ENCODE results near the gene NRXN3. TPM values are rescaled to one million over a fixed set of nuclear protein-coding genes. Genes with fewer than 3 reads are reported as not detected.

The NRXN3 gene
- polyA plus RNA-seq, 1 experiment: 1.1 TPM

GRCh38 chr14:79643132-79643531 is 1473.0 kb downstream of the NRXN3 start:
- CTCF ChIA-PET: interaction anchor here (0.5 kb wide), 1 partner anchor 804 kb away, joined by 3 read pairs; no protein-coding TSS in a partner anchor
- Histone ChIP-seq H3K9me3 (ENCODE audit: control insufficient read depth, insufficient read depth, low read length) (no peaks in the 10 kb centered on the region), H3K27me3 (ENCODE audit: control insufficient read depth, insufficient read depth, low read length) (no peaks in the 10 kb centered on the region), H3K27ac (ENCODE audit: low read depth, low read length) (no peak overlapping the region), H3K4me3 (ENCODE audit: low read depth, low read length) (no peak overlapping the region)
- DNase-seq (ENCODE audit: low read depth, low spot score): no peak
- POLR2A ChIA-PET: no interaction called here
- no peak for TF ChIP-seq CTCF (IDR thresholded peaks at IDR 0.05; ENCODE audit: low read depth, low read length)

GRCh38 chr14:79645753-79646362 is 1475.7 kb downstream of the NRXN3 start:
- Histone ChIP-seq H3K4me3 (ENCODE audit: low read depth, low read length) (no peak overlapping the region), H3K27me3 (ENCODE audit: control insufficient read depth, insufficient read depth, low read length) (no peaks in the 10 kb centered on the region), H3K27ac (ENCODE audit: low read depth, low read length) (no peak overlapping the region), H3K9me3 (ENCODE audit: control insufficient read depth, insufficient read depth, low read length) (no peaks in the 10 kb centered on the region)
- ChIA-PET CTCF (no interaction called here), POLR2A (no interaction called here)
- no peak for DNase-seq (ENCODE audit: low read depth, low spot score)
- no peak for TF ChIP-seq CTCF (IDR thresholded peaks at IDR 0.05; ENCODE audit: low read depth, low read length)

GRCh38 chr14:79649856-79650255 is 1479.7 kb downstream of the NRXN3 start:
- ChIA-PET POLR2A (no interaction called here), CTCF (no interaction called here)
- DNase-seq (ENCODE audit: low read depth, low spot score): no peak
- H3K27ac ChIP-seq (ENCODE audit: low read depth, low read length): no peak overlapping the region
- no peak for TF ChIP-seq CTCF (IDR thresholded peaks at IDR 0.05; ENCODE audit: low read depth, low read length)
- H3K9me3 ChIP-seq (ENCODE audit: control insufficient read depth, insufficient read depth, low read length): peaks cover 3% of the 10 kb centered on the region; the same call in 1 of the 2 replicates
- H3K4me3 ChIP-seq (ENCODE audit: low read depth, low read length): no peak overlapping the region
- no peaks in the 10 kb centered on the region for H3K27me3 ChIP-seq (ENCODE audit: control insufficient read depth, insufficient read depth, low read length)

GRCh38 chr14:79652513-79653307 is 1482.5 kb downstream of the NRXN3 start:
- Histone ChIP-seq H3K27ac (ENCODE audit: low read depth, low read length) (no peak overlapping the region), H3K9me3 (ENCODE audit: control insufficient read depth, insufficient read depth, low read length) (peaks cover 3% of the 10 kb centered on the region; the same call in 1 of the 2 replicates), H3K27me3 (ENCODE audit: control insufficient read depth, insufficient read depth, low read length) (no peaks in the 10 kb centered on the region), H3K4me3 (ENCODE audit: low read depth, low read length) (no peak overlapping the region)
- no peak for TF ChIP-seq CTCF (IDR thresholded peaks at IDR 0.05; ENCODE audit: low read depth, low read length)
- ChIA-PET POLR2A (no interaction called here), CTCF (no interaction called here)
- DNase-seq (ENCODE audit: low read depth, low spot score): no peak

- Histone ChIP-seq H3K27me3 (ENCODE audit: control insufficient read depth, insufficient read depth, low read length) (no peaks in the 10 kb centered on the region), H3K27ac (ENCODE audit: low read depth, low read length) (no peak overlapping the region), H3K4me3 (ENCODE audit: low read depth, low read length) (no peak overlapping the region), H3K9me3 (ENCODE audit: control insufficient read depth, insufficient read depth, low read length) (peaks cover 3% of the 10 kb centered on the region; the same call in 1 of the 2 replicates)
- ChIA-PET CTCF (no interaction called here), POLR2A (no interaction called here)
- TF ChIP-seq CTCF (IDR thresholded peaks at IDR 0.05; ENCODE audit: low read depth, low read length): no peak
- DNase-seq (ENCODE audit: low read depth, low spot score): no peak
Observed at GRCh38 chr14:79656056-79656455, 1485.9 kb downstream of the NRXN3 start.

Data from AG04450 (cell line).